Gastrocnemius medialis (tissue), 4 donors: Measurements from ENCODE around the gene IQGAP2. TPM values are rescaled to one million over a fixed set of nuclear protein-coding genes. Genes with fewer than 3 reads are reported as not detected.

Source experiments
- ATAC-seq, 2 donors: fragments of 150-250 bp; one replicate each; pipeline ENCODE4 v1.9.1; 2016
- DNase-seq, 2 donors: peaks; one replicate each; pipeline ENCODE4 v3.0.0-alpha.2; 2019
- H3K27ac ChIP-seq, 4 donors: fragments of 200-600 bp; sonication (generic); 1 replicate in 1 of 4; 2 replicates in 3 of 4; pipeline ENCODE4 v1.5.1; 2016 to 2018; ENCODE audit warnings: mild to moderate bottlenecking in 2 of 4, moderate library complexity in 1 of 4
- H3K27me3 ChIP-seq, 3 donors: fragments of 200-600 bp; sonication (generic) in 2 of 3; 1 replicate in 1 of 3; 2 replicates in 2 of 3; pipeline versions ENCODE4 v1.5.1 to v1.6.0; 2016 to 2019; ENCODE audit warnings: mild to moderate bottlenecking in 1 of 3, moderate library complexity in 1 of 3
- H3K36me3 ChIP-seq, 2 donors: fragments of 200-600 bp; sonication (generic) in 1 of 2; one replicate each; pipeline ENCODE4 v1.5.1; 2017 to 2018
- H3K4me1 ChIP-seq, 2 donors: fragments of 200-600 bp; sonication (generic) in 1 of 2; one replicate each; pipeline ENCODE4 v1.5.1; 2016 to 2017; ENCODE audit warnings: mild to moderate bottlenecking in 2 of 2
- H3K4me3 ChIP-seq, 4 donors: fragments of 200-600 bp; sonication (generic) in 3 of 4; 1 replicate in 1 of 4; 2 replicates in 3 of 4; pipeline ENCODE4 v1.5.1; 2016 to 2019; ENCODE audit warnings: mild to moderate bottlenecking in 2 of 4
- H3K9me3 ChIP-seq, 3 donors: fragments of 200-600 bp; sonication (generic) in 2 of 3; 1 replicate in 1 of 3; 2 replicates in 2 of 3; pipeline ENCODE4 v1.5.1; 2016 to 2019
- CTCF ChIP-seq, 5 experiments: fragments of 450-650 bp in 3 of 5; fragments of 200-600 bp in 2 of 5; sonication (generic) in 2 of 5; IDR thresholded peaks in 4 of 5; conservative IDR thresholded peaks in 1 of 5; 1 replicate in 4 of 5; 2 replicates in 1 of 5; pipeline ENCODE4 v1.5.1; 2016 to 2019; ENCODE audit warnings: antibody characterized with exemption in 5 of 5, mild to moderate bottlenecking in 3 of 5, moderate library complexity in 3 of 5
- POLR2A ChIP-seq, 2 donors: fragments of 450-650 bp; IDR thresholded peaks; one replicate each; pipeline ENCODE4 v1.6.1; 2017; ENCODE audit warnings: antibody characterized with exemption in 2 of 2, mild to moderate bottlenecking in 2 of 2, moderate library complexity in 2 of 2
- in situ Hi-C, 4 donors: fragments of 200-750 bp; cut with MboI; loops; one replicate each; pipeline versions ENCODE4 v1.15.0 to v1.8.0; 2017; ENCODE audit warnings: low sequenced_read_pairs in 4 of 4
- intact Hi-C: fragments of 100-400 bp; cut with DNase I; formaldehyde crosslinking; loops from one replicate; pipeline ENCODE4 v1.15.1; 2023; ENCODE audit warnings: low total_unique reads
- total RNA-seq, 4 donors: library from RNA; depleted of rRNA; stranded (reverse); fragments of >200 nt; gene quantifications; one replicate each; pipeline versions ENCODE4 v1.1.0 to v1.2.3, GENCODE V29; 2016

IQGAP2 gene
- total RNA-seq, 4 donors from 2014 or later = 1.5 to 6.8 (median 2.5) TPM

- H3K4me1 ChIP-seq = no peaks in the 10 kb centered on the region
- no peaks in the 10 kb centered on the region for H3K36me3 ChIP-seq
- H3K27me3 ChIP-seq = peaks cover 0 to 24% (median 16%) of the 10 kb centered on the region in 3 donors
- H3K9me3 ChIP-seq = no peaks in the 10 kb centered on the region
- no peak overlapping the region for H3K4me3 ChIP-seq
- in situ Hi-C loops = no loop called here
- H3K27ac ChIP-seq = no peak overlapping the region
- ATAC-seq = no peak
- DNase-seq = no peak
- no peak for TF ChIP-seq CTCF (IDR thresholded peaks at IDR 0.05 in 4 of 5, conservative IDR thresholded peaks at IDR 0.05 in 1 of 5)
- TF ChIP-seq POLR2A (IDR thresholded peaks at IDR 0.05) = no peak
- intact Hi-C loops = loop anchor here (10.0 kb wide), 1 partner anchor 74 kb away; no protein-coding TSS in a partner anchor
These were observed 307.9 kb downstream of the IQGAP2 start for GRCh38 chr5:76710991-76711390.

DNA sequence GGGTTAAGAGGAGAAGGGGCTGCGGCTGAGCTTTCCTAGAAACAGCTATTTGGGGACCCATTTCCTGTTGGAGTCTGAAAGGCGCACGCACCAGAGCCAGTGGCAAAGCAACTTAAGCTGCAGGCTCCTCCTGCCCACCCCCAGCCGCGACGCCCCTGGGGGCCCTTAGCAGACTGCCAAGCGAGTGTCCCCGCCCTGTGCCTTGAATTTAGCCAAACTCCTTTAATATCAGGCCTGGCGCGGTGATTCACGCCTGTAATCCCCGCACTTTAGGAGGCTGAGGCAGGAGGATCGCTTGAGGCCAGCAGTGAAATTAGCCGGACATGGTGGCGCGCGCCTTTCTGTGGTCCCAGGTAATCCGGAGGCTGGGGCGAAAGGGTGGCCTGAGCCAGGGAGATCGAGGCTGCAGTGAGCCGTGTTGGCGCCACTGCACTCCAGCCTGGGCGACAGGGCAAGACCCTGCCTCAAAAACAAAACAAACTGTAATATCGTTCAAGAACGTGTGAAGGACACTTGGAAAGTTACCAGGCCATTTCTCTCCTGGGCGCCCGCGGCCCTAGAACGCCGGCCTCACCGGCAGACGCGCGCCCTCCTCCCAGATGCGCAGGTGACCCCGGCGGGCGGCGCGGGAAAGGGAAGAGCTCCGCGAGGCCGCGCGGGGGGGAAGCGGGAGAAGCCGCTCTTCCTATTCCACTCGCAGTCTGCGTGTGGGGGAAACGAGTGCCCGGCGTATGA lies 311.8 kb downstream of the IQGAP2 start:
- ATAC-seq (peak; percentile 30 to 36), DNase-seq (no peak)
- Histone ChIP-seq H3K4me3 (peak overlapping the region; percentile 57 to 67 (median 61)), H3K4me1 (peaks cover 0 to 6% of the 10 kb centered on the region in 2 donors), H3K9me3 (no peaks in the 10 kb centered on the region), H3K36me3 (no peaks in the 10 kb centered on the region), H3K27me3 (peaks cover 4 to 32% (median 16%) of the 10 kb centered on the region in 3 donors), H3K27ac (peak overlapping the region in 1 of 4 donors; percentile 53)
- TF ChIP-seq CTCF (IDR thresholded peaks at IDR 0.05 in 4 of 5, conservative IDR thresholded peaks at IDR 0.05 in 1 of 5) (no peak), POLR2A (IDR thresholded peaks at IDR 0.05) (no peak)
- intact Hi-C loops = loop anchor here (10.0 kb wide), 1 partner anchor 70 kb away; no protein-coding TSS in a partner anchor
- in situ Hi-C loops = no loop called here

DNA sequence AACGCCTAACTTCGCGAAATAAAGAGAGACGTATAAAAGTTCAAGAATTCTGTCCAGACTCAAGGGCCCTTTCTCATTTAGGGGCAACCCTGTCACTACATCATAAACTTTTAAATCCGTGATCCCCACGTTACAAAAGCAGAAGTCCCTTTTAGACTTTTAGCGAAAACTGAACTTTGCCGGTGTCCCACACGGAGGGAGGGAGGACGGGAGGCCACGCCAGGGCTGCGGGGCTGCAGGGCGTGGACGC lies 312.3 kb downstream of the IQGAP2 start:
- Histone ChIP-seq H3K27me3 (peaks cover 4 to 32% (median 16%) of the 10 kb centered on the region in 3 donors), H3K9me3 (no peaks in the 10 kb centered on the region), H3K4me3 (peak overlapping the region; percentile 57 to 67 (median 61)), H3K36me3 (no peaks in the 10 kb centered on the region), H3K27ac (peak overlapping the region; percentile 24 to 53 (median 39)), H3K4me1 (peaks cover 0 to 6% of the 10 kb centered on the region in 2 donors)
- ATAC-seq = peak; percentile 27 to 44
- no peak for DNase-seq
- intact Hi-C loops (loop anchor here (10.0 kb wide), 1 partner anchor 69 kb away; no protein-coding TSS in a partner anchor), in situ Hi-C loops (no loop called here)
- no peak for TF ChIP-seq POLR2A (IDR thresholded peaks at IDR 0.05)
- no peak for TF ChIP-seq CTCF (IDR thresholded peaks at IDR 0.05 in 4 of 5, conservative IDR thresholded peaks at IDR 0.05 in 1 of 5)

- no peaks in the 10 kb centered on the region for H3K36me3 ChIP-seq
- ATAC-seq (peak; percentile 58 to 69), DNase-seq (peak in 1 of 2 donors; percentile 22)
- TF ChIP-seq CTCF (IDR thresholded peaks at IDR 0.05 in 4 of 5, conservative IDR thresholded peaks at IDR 0.05 in 1 of 5) = peak in 1 of 5 experiments; percentile 33
- no peak for TF ChIP-seq POLR2A (IDR thresholded peaks at IDR 0.05)
- H3K27ac ChIP-seq = peak within 1 kb of the TSS; percentile 26 to 53 (median 39)
- H3K4me3 ChIP-seq = peak within 1 kb of the TSS; percentile 57 to 67 (median 61)
- in situ Hi-C loops = no loop called here
- intact Hi-C loops = loop anchor here (10.0 kb wide), 1 partner anchor 69 kb away; no protein-coding TSS in a partner anchor
- peaks cover 4 to 32% (median 16%) of the 10 kb centered on the region in 3 donors for H3K27me3 ChIP-seq
- peaks cover 0 to 6% of the 10 kb centered on the region in 2 donors for H3K4me1 ChIP-seq
- no peaks in the 10 kb centered on the region for H3K9me3 ChIP-seq
These were observed 312.8 kb downstream of the IQGAP2 start, which contains the start of gene F2R for GRCh38 chr5:76715736-76716455. TSS of gene F2R (plus strand) at chr5:76716126. CDS start at chr5:76716308, 182 bp downstream.
